GM18868 (cell line): Measurements from ENCODE around the gene PSMG3.

Source experiments
- ATAC-seq: cut with Tn5 transposase; IDR thresholded peaks from one replicate; pipeline ENCODE4 v1.9.1; 2021; ENCODE audit warnings: mild to moderate bottlenecking, moderate library complexity; ENCODE audit not compliant: unreplicated experiment

PSMG3 gene

GRCh38 chr7:1546909-1547776 is 22.7 kb downstream of the PSMG3 start:
- no peak for ATAC-seq

- ATAC-seq: no peak
These were observed 23.4 kb downstream of the PSMG3 start for GRCh38 chr7:1546274-1546908.

GRCh38 chr7:1545417-1546246 is 24.2 kb downstream of the PSMG3 start:
- no peak for ATAC-seq

GRCh38 chr7:1544896-1545416 is 24.9 kb downstream of the PSMG3 start:
- ATAC-seq: no peak

GRCh38 chr7:1544178-1544895 is 25.5 kb downstream of the PSMG3 start:
- no peak for ATAC-seq

- ATAC-seq: no peak
These were observed 26.0 kb downstream of the PSMG3 start for GRCh38 chr7:1543826-1544177.

- ATAC-seq: no peak
These were observed 26.7 kb downstream of the PSMG3 start for GRCh38 chr7:1542841-1543747.

- no peak for ATAC-seq
These were observed 27.5 kb downstream of the PSMG3 start for GRCh38 chr7:1542329-1542728.

- ATAC-seq: no peak
These were observed 28.2 kb downstream of the PSMG3 start for GRCh38 chr7:1541431-1542162.

GRCh38 chr7:1540776-1541271 is 29.0 kb downstream of the PSMG3 start:
- ATAC-seq: no peak

GRCh38 chr7:1539882-1540775 is 29.7 kb downstream of the PSMG3 start:
- no peak for ATAC-seq

- ATAC-seq: no peak
These were observed 30.5 kb downstream of the PSMG3 start for GRCh38 chr7:1539181-1539881.

- ATAC-seq: no peak
These were observed 31.2 kb downstream of the PSMG3 start for GRCh38 chr7:1538544-1539180.

- ATAC-seq: no peak
These were observed 32.1 kb downstream of the PSMG3 start for GRCh38 chr7:1537535-1538412.

GRCh38 chr7:1536743-1537534 is 32.9 kb downstream of the PSMG3 start:
- no peak for ATAC-seq
